Measurements from ENCODE around the gene FAM240A. TPM values are rescaled to one million over a fixed set of nuclear protein-coding genes. Genes with fewer than 3 reads are reported as not detected.

Gene FAM240A
- total and polyA plus RNA-seq, 10 of the 15 experiments (the other 5 are each of a cell fraction or from before 2014, with no cell fraction given): not detected

- WGBS (ENCODE audit: insufficient coverage, insufficient replicate concordance, low lambda C conversion rate, missing lambda C conversion rate): under 1% methylated on average over 8 of the region's 8 CpGs
- ChIA-PET CTCF (no interaction called here), RAD21 (ENCODE audit: unreplicated experiment) (no interaction called here), SMC1A (ENCODE audit: uncharacterized antibody, unreplicated experiment) (no interaction called here), POLR2A (no interaction called here)
- no peak for TF ChIP-seq NR2F1 (conservative IDR thresholded peaks at IDR 0.05)
- TF ChIP-seq LARP7 (IDR thresholded peaks at IDR 0.05): no peak
- no peak for TF ChIP-seq FOS (IDR thresholded peaks at IDR 0.05; ENCODE audit: borderline replicate concordance, extremely low read depth, insufficient read length)
- TF ChIP-seq SIX5 (IDR thresholded peaks at IDR 0.05; ENCODE audit: low read depth, low read length, severe bottlenecking): no peak
- TF ChIP-seq POLR2A (IDR thresholded peaks at IDR 0.05; ENCODE audit: low read depth, low read length): no peak
- TF ChIP-seq RCOR1 (conservative IDR thresholded peaks at IDR 0.05; ENCODE audit: low read depth, low read length): no peak
- no peak for TF ChIP-seq RAD21 (IDR thresholded peaks at IDR 0.05; ENCODE audit: insufficient read depth, low read depth, low read length)
- no peak for TF ChIP-seq NR2C1 (IDR thresholded peaks at IDR 0.05)
- Histone ChIP-seq H3K4me1 (ENCODE audit: control insufficient read depth, insufficient read depth, low read length) (no peaks in the 10 kb centered on the region), H4K20me1 (ENCODE audit: control insufficient read depth, insufficient read depth) (no peaks in the 10 kb centered on the region; the same call in 1 of the 2 replicates), H3K27ac (ENCODE audit: control insufficient read depth, insufficient read depth) (no peak overlapping the region), H3K9ac (ENCODE audit: control insufficient read depth, insufficient read depth, low read length) (no peak overlapping the region), H3K4me3 (no peak overlapping the region), H2AFZ (ENCODE audit: control insufficient read depth, low read depth, low read length) (no peak overlapping the region), H3K9me3 (replicated peaks; ENCODE audit: control insufficient read depth, insufficient read depth, low read length) (no peaks in the 10 kb centered on the region), H3K4me2 (ENCODE audit: control insufficient read depth, insufficient read depth) (no peak overlapping the region), H3K36me3 (ENCODE audit: control insufficient read depth in 2 of 2, insufficient read depth in 2 of 2, low read length in 1 of 2) (no peaks in the 10 kb centered on the region), H3K79me2 (ENCODE audit: control insufficient read depth, insufficient read depth, low read length) (no peaks in the 10 kb centered on the region), H3K27me3 (replicated peaks in 1 of 2; ENCODE audit: control insufficient read depth in 2 of 2, insufficient read depth in 2 of 2, low read length in 1 of 2) (peaks cover 0 to 2% of the 10 kb centered on the region in 2 experiments; a peak in 3 of 4 replicates)
- BruUV-seq (replicated peaks): no TSS peak
- FAIRE-seq: no peak
- in situ Hi-C loops (cut with MboI) (no loop called here), intact Hi-C loops (cut with micrococcal nuclease; ENCODE audit: unreplicated experiment) (no loop called here)
- no peak for DNase-seq (ENCODE audit: low read depth, low spot score)
- no peak for ATAC-seq
Observed at GRCh38 chr3:46667061-46667621, 54.8 kb downstream of the FAM240A start.

DNA sequence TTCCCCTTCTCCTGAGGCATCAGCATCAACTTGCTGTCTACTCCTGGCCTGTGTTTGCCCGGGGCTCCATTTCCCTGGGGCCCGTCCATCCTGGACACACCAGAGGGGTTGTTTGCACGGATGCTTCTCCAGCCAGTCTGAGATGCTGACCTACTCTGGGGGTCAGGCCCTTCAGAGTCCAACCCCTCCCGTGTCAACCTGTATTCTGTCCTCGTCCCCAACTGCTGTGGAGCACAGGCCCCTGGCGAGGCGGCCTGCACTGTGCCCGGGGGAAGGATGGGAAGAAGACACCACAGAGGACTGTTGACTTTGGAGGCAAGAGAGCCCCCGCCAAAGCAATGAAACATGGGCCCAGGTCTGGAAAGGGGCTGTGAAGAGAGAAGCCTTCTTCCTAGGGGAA is 55.3 kb downstream of the FAM240A start:
- no TSS peak for BruUV-seq (replicated peaks)
- Histone ChIP-seq H3K27ac (ENCODE audit: control insufficient read depth, insufficient read depth) (no peak overlapping the region), H3K9me3 (replicated peaks; ENCODE audit: control insufficient read depth, insufficient read depth, low read length) (no peaks in the 10 kb centered on the region), H3K36me3 (ENCODE audit: control insufficient read depth in 2 of 2, insufficient read depth in 2 of 2, low read length in 1 of 2) (no peaks in the 10 kb centered on the region), H3K27me3 (replicated peaks in 1 of 2; ENCODE audit: control insufficient read depth in 2 of 2, insufficient read depth in 2 of 2, low read length in 1 of 2) (peaks cover 0 to 1% of the 10 kb centered on the region in 2 experiments; a peak in 3 of 4 replicates), H2AFZ (ENCODE audit: control insufficient read depth, low read depth, low read length) (no peak overlapping the region), H4K20me1 (ENCODE audit: control insufficient read depth, insufficient read depth) (no peaks in the 10 kb centered on the region; the same call in 1 of the 2 replicates), H3K79me2 (ENCODE audit: control insufficient read depth, insufficient read depth, low read length) (no peaks in the 10 kb centered on the region), H3K4me2 (ENCODE audit: control insufficient read depth, insufficient read depth) (no peak overlapping the region), H3K9ac (ENCODE audit: control insufficient read depth, insufficient read depth, low read length) (no peak overlapping the region), H3K4me3 (no peak overlapping the region), H3K4me1 (ENCODE audit: control insufficient read depth, insufficient read depth, low read length) (no peaks in the 10 kb centered on the region)
- ChIA-PET RAD21 (ENCODE audit: unreplicated experiment) (no interaction called here), SMC1A (ENCODE audit: uncharacterized antibody, unreplicated experiment) (no interaction called here), CTCF (no interaction called here), POLR2A (no interaction called here)
- FAIRE-seq: no peak
- DNase-seq (ENCODE audit: low read depth, low spot score): no peak
- ATAC-seq: no peak
- 26% methylated on average over 8 of the region's 9 CpGs for WGBS (ENCODE audit: insufficient coverage, insufficient replicate concordance, low lambda C conversion rate, missing lambda C conversion rate)
- intact Hi-C loops (cut with micrococcal nuclease; ENCODE audit: unreplicated experiment): no loop called here
- in situ Hi-C loops (cut with MboI): no loop called here
- TF ChIP-seq ATF7 (IDR thresholded peaks at IDR 0.05; ENCODE audit: low read depth) (no peak), GATAD2B (conservative IDR thresholded peaks at IDR 0.05; ENCODE audit: low read depth) (no peak), CREB1 (IDR thresholded peaks at IDR 0.05; ENCODE audit: low read depth) (no peak), JUND (IDR thresholded peaks at IDR 0.05; ENCODE audit: low read depth, low read length) (no peak), EED (IDR thresholded peaks at IDR 0.05; ENCODE audit: low read depth) (no peak), ATF2 (IDR thresholded peaks at IDR 0.05; ENCODE audit: low read length) (no peak), SREBF2 (IDR thresholded peaks at IDR 0.05; ENCODE audit: low read length) (no peak), E4F1 (IDR thresholded peaks at IDR 0.05; ENCODE audit: borderline replicate concordance, partially characterized antibody) (no peak), SIX5 (IDR thresholded peaks at IDR 0.05; ENCODE audit: low read depth, low read length, severe bottlenecking) (no peak)

All from GM12878 (cell line).